Stimulated activated CD8-positive, alpha-beta memory T cell treated with anti-CD3 and anti-CD28 coated beads, Interleukin-2, amount 100 ng/mL, for 48 hours (primary cell): Measurements from ENCODE around the gene LIF.
"Not testable (repeated sequence)": the region's sequence is repeated elsewhere in the genome, so short reads cannot be mapped to it uniquely, and the experiment has no call there.

Experiments used
- DNase-seq, 2 donors: peaks; one replicate each; pipeline ENCODE4 v3.0.0-alpha.2; 2020; ENCODE audit warnings: low read depth in 2 of 2

LIF gene

GRCh38 chr22:30208631-30209603 is 37.6 kb downstream of the LIF start:
- no peak for DNase-seq

GRCh38 chr22:30206944-30207343 is 39.6 kb downstream of the LIF start:
- no peak for DNase-seq

GRCh38 chr22:30205281-30206115 is 41.1 kb downstream of the LIF start:
- no peak for DNase-seq

GRCh38 chr22:30204742-30205111 is 41.8 kb downstream of the LIF start:
- no peak for DNase-seq

- no peak for DNase-seq
These were observed 42.4 kb downstream of the LIF start for GRCh38 chr22:30204015-30204741.

GRCh38 chr22:30202531-30203006 is 44.0 kb downstream of the LIF start:
- DNase-seq, result no peak

- no peak for DNase-seq
These were observed 44.6 kb downstream of the LIF start for GRCh38 chr22:30201945-30202344.

GRCh38 chr22:30200905-30201304 is 45.7 kb downstream of the LIF start:
- not testable (repeated sequence) for DNase-seq

GRCh38 chr22:30198921-30199320 is 47.6 kb downstream of the LIF start:
- DNase-seq, result no peak

- no peak for DNase-seq
These were observed 48.3 kb downstream of the LIF start for GRCh38 chr22:30198152-30198825.

GRCh38 chr22:30197389-30197788 is 49.2 kb downstream of the LIF start:
- DNase-seq, result no peak

- no peak for DNase-seq
These were observed 49.7 kb downstream of the LIF start for GRCh38 chr22:30196880-30197336.

GRCh38 chr22:30196141-30196879 is 50.2 kb downstream of the LIF start:
- DNase-seq, result peak; percentile 25 to 31

- no peak for DNase-seq
These were observed 51.1 kb downstream of the LIF start for GRCh38 chr22:30195245-30196140.

- DNase-seq, result no peak
These were observed 53.4 kb downstream of the LIF start for GRCh38 chr22:30193031-30193775.

- no peak for DNase-seq
These were observed 54.1 kb downstream of the LIF start for GRCh38 chr22:30192427-30192826.

- DNase-seq, result no peak
These were observed 55.4 kb downstream of the LIF start for GRCh38 chr22:30191040-30191701.

GRCh38 chr22:30190574-30190973 is 56.0 kb downstream of the LIF start:
- no peak for DNase-seq
